ENCODE results near the gene ITGB3.

Gene ITGB3

GRCh38 chr17:47299239-47299910 is 45.7 kb downstream of the ITGB3 start:
- DNase-seq (ENCODE audit: low read depth) = no peak

GRCh38 chr17:47300718-47301117 is 47.1 kb downstream of the ITGB3 start:
- no peak for DNase-seq (ENCODE audit: low read depth)

- DNase-seq (ENCODE audit: low read depth) = no peak
These were observed 47.5 kb downstream of the ITGB3 start for GRCh38 chr17:47301161-47301560.

- DNase-seq (ENCODE audit: low read depth) = no peak
These were observed 48.2 kb downstream of the ITGB3 start for GRCh38 chr17:47301831-47302230.

DNA sequence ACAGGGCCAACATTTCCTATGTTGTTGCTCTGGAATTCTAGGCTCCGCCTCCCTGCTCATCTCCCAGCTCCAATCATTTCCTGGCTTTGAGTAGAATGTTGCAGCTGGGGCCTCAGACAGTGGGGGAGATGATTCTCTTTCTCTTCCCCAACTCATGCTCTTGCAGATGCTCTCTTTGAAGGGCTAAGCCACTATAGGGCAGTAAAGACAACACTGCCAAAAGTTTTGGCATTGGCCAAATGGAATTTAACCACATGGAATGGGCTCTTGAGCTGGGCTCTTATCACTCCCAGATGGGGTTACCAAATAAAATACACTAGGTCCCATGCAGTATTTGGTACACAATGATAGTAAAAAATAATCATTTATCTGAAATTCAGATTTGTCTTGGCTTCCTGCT is 50.6 kb downstream of the ITGB3 start:
- DNase-seq (ENCODE audit: low read depth) = peak; percentile 72

DNA sequence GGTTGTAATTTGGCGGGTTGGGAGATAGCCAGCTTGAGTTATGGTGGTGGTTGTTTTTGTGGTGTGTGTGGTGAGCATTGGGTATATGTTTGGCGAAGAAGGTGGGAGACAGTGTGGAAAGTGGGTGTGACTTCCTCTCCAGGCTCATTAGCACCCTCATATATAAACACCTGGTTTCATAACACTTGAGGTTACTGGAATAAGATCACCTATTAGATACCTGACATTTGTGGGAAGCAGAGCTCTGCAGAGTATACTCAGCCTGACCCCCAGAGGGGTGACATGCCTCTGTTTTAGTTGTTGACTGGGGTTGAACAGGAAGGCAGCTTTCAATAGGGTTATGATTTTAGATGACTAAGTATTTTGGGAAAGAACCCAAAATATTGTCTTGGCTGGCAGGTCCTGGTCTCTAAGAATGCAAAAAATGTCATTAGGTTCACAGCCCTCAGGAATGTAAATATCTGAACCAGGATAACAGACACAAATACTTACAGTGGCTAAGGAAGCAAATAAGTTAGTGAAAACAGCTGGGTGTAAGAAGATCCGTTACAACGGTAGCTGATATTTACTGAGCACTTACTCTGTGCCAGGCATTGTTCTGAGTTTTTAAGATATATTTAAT is 51.8 kb downstream of the ITGB3 start:
- peak; percentile 96 for DNase-seq (ENCODE audit: low read depth)

GRCh38 chr17:47310186-47310733 is 56.6 kb downstream of the ITGB3 start:
- no peak for DNase-seq (ENCODE audit: low read depth)

- no peak for DNase-seq (ENCODE audit: low read depth)
These were observed 57.8 kb downstream of the ITGB3 start for GRCh38 chr17:47311420-47311819.

DNA sequence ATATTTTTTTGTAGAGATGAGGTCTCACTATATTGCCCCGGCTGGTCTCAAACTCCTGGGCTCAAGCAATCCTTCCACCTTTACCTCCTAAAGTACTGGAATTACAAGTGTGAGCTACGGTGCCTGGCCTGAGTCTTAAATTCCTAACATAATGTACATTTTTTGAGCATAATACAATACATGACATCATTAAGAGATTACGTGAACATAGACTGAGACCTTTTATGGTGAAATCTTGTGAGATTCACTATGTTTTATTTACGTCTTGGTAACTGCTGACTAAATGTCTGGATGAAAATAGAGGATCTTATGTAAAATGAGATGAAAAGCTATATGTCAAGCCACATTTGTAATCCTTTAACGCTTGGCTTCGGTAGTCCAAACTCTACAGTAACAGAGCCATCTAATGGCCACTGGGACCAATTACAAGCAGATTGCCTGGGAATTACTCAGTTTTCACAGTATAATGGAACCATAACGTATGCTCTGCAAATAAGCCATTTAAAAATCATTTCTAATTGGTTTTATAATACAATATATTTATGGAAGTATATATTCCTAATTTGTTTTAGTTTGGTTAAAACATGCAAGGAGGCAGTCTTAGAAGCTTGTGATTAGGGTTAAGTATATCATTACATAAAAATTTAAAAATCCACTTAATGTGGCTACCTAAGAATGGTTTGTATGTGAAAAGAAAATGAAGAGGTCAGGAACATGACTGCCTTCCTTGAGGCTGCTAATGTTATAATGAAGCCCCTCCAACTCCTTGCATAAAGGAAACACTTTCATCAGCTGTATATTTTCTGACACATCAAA is 62.0 kb downstream of the ITGB3 start:
- DNase-seq (ENCODE audit: low read depth) = peak; percentile 86

DNA sequence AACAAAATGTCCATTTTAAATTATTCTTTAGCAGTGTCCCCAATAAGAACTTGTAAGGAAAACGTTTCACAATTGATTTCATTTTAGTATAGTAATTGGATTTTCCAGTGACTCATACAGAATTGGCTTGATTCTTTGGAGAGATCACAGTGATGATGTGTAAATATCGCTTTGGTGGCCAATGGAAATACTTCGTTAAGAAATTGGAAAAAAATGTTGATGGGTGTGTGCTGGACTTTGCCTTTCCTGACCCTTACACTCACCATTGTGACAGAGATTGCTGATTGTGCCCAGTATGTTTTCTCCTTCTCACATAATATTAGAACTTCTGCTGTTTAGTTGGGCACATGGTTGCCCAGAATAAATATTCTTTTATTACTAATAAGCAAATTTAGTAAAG is 62.7 kb downstream of the ITGB3 start:
- DNase-seq (ENCODE audit: low read depth) = peak; percentile 53

DNA sequence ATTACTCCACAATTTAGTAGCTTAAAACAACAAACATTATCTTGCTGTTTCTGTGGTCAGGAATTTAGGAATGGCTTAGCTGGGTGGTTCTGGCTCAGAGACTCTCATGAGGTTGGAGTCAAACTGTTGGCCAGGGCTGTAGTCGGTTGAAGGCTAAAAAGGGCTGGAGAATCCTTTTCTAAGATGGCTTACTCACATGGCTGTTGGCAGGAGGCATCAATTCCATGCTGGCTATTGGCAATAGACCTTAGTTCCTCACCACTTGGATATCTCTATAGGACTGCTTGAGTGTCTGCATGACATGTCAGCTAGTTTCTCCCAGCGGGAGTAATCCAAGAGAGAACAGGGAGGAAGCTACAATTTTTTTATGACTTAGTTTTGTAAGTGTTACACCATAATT is 63.5 kb downstream of the ITGB3 start:
- peak; percentile 66 for DNase-seq (ENCODE audit: low read depth)

GRCh38 chr17:47318197-47318918 is 64.7 kb downstream of the ITGB3 start:
- no peak for DNase-seq (ENCODE audit: low read depth)

DNA sequence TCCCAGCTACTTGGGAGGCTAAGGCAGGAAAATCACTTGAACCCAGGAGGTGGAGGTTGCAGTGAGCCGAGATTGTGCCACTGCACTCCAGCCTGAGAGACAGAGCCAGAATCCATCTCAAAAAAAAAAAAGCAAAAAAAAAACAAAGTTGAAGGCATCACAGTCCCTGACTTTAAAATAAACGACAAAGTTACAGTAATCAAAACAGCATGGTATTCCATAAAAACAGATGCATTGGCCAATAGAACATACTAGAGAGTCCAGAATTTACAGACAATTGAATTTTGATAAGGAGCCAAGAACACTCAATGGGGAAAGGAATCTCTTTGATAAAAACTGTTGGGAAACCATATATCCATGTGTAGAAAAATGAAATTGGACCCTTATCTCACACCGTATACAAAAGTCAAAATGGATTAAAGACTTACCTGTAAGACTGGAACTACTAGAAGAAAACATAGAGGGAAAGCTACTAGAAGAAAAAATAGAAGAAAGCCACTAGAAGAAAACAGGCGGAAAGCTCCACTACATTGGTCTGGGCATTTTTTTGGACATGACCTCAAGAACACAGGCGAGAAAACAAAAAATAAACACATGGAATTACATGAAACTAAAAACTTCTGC is 67.4 kb downstream of the ITGB3 start:
- DNase-seq (ENCODE audit: low read depth) = no peak

- DNase-seq (ENCODE audit: low read depth) = peak; percentile 89
These were observed 70.0 kb downstream of the ITGB3 start, which contains the start of gene EFCAB13 for GRCh38 chr17:47323382-47324223. Gene EFCAB13 (plus strand): TSS chr17:47323955. CDS start chr17:47328354, 4,399 bp downstream.

- DNase-seq (ENCODE audit: low read depth) = peak; percentile 66
These were observed 70.8 kb downstream of the ITGB3 start for GRCh38 chr17:47324224-47325020.

DNA sequence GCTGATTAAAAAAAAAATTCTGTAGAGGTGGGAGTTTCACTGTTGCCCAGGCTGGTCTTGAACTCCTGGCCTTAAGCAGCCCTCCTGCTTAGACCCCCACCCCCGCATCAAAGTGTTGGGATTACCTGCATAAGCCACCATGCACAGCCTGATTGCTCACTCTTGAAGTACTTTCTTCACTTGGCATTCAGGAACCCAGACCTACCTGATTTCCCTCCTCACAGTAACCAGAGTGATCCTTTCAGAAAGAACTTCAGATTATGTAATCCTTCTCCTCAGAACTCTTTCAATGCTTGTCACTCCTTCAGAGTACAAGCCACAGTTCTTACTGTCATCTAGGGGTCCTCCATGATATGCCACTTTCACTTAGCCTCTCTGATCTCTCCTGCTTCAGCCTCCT is 71.5 kb downstream of the ITGB3 start:
- DNase-seq (ENCODE audit: low read depth) = no peak

DNA sequence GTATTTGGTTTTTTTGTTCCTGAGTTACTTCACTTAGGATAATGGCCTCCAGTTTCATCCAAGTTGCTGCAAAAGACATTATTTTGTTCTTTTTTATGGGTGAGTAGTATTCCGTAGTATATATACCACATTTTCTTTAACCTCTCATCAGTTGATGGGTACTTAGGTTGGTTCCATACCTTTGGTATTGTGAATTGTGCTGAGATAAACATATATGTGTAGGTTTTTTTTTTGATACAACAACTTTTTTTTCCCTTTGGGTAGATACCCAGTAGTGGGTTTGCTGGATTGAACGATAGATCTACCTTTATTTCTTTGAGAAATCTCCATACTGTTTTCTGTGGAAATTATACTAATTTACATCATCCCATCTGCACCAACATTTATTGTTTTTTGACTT is 76.9 kb downstream of the ITGB3 start:
- no peak for DNase-seq (ENCODE audit: low read depth)

DNA sequence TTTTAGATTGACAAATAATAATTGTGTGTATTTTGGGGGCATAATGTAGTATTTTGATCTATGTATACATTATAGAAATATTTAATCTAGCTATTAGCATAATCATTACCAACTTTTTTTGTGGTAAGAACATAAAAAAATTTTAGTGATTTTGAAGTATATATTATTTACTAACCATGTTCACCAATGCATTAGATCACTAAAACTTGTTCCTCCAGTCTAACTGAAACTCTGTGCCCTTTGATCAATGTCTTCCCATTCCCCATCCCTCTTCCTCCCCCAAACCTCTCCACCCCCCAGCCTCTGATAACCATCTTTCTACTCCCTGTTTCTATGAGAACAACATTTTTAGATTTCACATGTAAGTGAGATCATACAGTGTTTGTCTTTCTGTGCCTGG is 78.7 kb downstream of the ITGB3 start:
- no peak for DNase-seq (ENCODE audit: low read depth)

- DNase-seq (ENCODE audit: low read depth) = no peak
These were observed 81.7 kb downstream of the ITGB3 start for GRCh38 chr17:47335101-47335936.
